Left kidney (tissue), 2 donors: ENCODE data around the gene CERS6. TPM values are rescaled to one million over a fixed set of nuclear protein-coding genes. Genes with fewer than 3 reads are reported as not detected.

ENCODE experiments used
- DNase-seq: peaks from one replicate; pipeline ENCODE4 v3.0.0-alpha.2; 2013
- polyA plus RNA-seq: library from polyadenylated mRNA; unstranded; fragments of 120-200 nt; gene quantifications from one replicate; pipeline ENCODE4 v1.2.1, GENCODE V29; 2013; ENCODE audit not compliant: insufficient read length

The CERS6 gene
- polyA plus RNA-seq, 1 donor = 51.1 TPM

DNA sequence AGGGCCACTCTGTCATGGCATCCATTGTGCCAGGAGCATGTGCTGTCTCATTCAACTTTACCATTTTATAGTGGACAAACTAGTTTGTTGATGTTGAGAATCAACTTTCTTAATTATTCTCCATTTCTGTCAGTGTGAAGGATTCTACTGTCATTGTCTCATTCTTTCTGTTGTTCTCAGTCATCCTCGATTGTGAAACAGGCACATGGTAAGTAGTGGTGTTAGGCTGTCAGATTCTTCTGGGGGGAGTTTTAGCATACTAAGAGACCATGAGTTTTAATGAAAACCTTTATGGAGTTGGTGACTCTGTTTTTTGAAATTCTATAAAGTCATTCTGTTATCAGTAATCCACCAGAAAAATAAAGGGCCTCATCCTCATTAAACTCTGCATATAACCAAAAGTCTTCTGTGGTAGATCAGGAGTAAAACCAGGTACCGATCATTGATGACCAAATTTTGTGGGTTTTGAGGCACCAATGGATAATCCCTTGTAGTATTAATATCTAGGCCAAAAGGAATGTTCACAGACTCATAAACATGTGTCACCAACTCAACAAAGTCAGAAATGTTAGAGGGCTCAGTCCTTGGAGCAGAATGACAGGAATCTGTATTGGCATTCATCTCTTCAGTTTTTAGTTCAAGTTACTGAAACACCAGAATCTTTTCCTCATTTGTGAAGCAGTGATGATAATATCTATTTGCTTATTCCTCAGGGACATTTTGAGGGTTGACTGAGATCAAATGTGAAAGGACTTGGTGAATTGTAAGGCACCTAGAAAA lies 73.2 kb downstream of the CERS6 start:
- DNase-seq = no peak

DNA sequence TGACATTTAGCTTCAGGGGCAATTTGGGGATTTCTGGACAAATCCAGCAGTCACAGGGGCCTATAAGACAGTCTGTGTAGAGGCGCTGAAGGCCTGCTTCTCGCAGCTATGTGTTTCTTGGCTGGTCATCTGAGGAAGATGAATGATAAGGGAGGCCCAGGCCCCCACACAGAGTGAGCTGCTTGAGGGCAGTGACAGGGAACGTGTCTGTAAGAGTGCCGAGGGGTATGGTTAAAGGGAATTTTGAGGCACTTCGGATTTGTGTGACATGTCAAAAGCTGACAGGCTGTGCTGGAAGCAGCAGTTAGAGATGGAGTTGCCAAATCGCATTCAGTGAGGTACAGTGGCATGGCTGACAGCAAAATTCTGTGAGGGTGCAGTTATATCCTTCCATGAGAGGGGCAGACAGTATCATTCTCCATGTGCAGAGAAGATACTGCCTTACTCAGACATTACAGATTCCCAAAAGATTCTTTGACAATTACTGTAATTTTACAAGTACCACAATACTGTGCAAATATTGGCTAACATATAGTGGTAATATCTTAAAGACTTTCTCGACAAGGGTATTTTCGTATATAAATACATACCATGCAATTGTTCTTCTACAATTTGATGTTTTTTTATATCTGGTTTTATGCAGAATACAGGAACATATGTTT lies 74.0 kb downstream of the CERS6 start:
- no peak for DNase-seq

- no peak for DNase-seq
Measured at GRCh38 chr2:168530982-168531622, 75.0 kb downstream of the CERS6 start.

DNA sequence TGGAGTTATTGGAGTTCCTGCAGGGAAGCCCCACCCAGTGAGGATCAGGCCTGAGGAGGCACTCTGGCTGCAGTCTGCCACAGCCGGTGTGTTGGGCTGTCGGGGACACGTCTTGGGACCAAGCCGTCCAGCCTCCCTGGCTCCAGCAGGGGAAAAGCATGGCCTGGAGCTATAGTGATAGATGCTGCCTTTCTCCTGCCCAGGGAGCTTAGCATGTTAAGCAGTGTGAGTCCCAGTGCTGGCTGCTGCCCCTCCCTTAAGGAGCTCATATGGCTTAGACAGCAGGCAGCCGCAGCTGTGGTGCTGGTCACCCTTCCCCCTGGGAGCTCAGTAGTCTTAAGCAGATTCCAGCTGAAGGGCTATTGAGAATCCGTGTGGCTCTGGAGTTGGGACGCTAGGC lies 78.9 kb downstream of the CERS6 start:
- no peak for DNase-seq

DNA sequence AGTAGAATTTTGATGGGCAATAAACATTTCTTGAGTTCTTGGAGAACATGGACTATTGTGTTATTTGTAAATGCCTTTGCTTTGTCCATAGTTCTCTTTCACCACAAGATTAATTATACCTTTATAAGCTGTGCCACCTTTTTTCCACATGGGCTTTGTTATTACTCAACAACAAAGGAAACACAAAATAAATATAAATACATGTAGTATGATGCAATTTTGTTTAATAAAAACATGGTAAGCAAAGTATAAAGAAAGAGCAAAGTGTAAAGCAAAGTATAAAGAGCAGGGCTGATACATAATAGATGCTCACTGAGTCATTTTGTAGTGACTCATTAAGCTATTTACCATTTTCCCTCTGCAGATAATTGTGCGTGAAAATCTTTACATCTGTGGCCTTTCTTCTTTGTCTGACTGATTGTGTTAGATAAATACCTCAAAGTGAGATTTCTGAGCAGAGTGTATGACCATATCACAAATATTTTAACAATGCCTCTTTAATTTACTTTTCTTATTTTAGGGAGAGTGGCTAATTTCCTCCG lies 80.9 kb downstream of the CERS6 start:
- no peak for DNase-seq

- DNase-seq = no peak
Measured at GRCh38 chr2:168538133-168538532, 82.1 kb downstream of the CERS6 start.

DNA sequence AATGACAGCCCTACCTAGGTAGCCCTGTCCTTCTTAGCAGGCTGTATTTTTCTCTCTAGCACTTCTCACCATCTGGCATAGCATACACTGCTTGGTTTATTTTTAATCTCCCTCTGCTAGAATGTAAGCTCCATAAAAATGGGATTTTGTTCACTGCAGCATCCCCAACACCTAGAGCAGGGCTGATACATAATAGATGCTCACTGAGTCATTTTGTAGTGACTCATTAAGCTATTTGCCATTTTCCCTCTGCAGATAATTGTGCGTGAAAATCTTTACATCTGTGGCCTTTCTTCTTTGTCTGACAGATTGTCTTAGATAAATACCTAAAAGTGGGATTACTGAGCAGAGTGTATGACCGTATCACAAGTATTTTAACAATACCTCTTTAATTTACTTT lies 82.5 kb downstream of the CERS6 start:
- DNase-seq = no peak

GRCh38 chr2:168539945-168540344 lies 83.9 kb downstream of the CERS6 start:
- DNase-seq = no peak

DNA sequence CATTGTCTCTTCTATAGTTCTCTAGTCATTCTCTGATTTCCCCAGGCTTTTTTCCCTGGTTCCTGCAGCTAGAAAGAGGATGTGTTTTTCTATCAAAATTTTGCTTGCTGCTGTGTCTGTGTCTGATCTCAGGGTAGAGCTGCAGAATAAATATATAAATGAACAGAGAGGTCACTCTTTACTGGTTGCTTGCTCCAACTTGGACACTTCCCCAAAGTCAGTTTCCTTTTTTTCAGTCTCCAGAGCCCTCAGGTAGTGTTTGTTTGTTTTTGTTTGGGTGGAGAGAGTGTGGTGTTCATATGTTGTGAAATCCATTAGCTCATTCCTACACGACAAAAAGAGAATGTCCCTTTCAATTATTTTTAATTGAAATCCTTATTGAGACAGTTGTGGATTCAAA lies 85.8 kb downstream of the CERS6 start:
- no peak for DNase-seq

DNA sequence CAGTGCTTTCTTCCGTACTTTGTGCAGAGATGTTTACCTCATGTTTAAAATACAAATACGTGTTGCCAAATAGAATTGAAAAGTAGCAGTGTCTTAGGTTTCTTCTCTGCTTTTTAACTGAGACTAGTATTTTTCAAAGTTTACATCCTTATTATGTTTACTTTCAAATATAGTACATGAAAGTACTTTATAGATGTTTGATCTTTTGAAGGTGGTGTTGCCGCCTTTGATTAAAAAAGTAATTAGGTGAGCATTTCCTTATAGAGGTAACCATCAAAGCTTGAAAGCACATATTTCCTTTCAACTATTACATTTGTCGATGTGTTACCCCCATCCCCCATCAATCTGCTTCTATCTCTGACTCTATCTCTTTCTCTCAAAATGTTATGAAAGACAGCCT lies 87.0 kb downstream of the CERS6 start:
- DNase-seq = no peak

DNA sequence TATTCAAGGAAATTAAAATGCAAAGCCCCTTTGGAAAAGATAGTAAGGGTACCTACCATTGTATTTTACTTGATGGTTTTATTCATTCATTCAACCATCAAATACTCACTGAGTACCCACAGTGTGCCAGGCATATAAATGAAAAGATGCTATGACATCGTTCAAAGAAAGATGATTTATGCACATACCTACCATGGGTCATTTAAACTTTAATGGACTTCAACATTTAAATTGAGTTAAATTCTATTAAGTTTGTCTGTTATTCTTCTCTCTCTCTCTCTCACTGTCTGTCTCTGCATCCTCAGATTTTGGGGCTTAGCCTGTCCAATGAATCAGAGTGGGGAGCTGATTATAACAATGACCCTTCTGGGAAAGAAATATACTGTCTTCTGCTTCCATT lies 87.9 kb downstream of the CERS6 start:
- no peak for DNase-seq

DNA sequence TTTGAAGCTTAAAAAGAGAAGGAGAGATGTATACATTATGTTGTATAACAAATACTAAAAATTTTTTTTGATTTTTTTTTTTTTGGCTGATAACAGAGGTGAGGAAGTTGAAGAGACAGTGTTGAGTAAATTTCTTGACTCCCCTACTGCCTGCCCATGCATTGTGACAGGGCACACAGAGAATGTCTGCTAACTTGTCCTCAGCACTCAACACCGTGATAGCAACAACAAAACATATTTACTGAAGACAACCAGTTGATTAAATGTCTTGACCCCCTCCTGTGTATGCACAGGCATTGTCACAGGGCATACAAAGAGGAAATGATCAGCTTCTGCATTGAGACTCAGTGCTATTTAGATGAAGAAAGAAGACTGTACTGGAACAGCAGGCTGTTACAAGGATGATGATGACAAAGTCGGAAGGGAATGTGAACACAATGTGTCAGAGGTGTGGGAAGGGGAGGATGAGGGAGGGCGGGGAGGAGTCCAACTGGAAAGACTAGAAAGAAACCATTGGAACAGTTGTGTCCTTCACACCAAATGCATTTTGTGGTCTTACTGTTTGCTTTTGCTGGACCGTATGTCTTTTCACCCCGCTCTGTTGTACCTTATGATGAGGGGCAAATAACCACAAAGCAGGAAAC lies 89.5 kb downstream of the CERS6 start:
- no peak for DNase-seq

DNA sequence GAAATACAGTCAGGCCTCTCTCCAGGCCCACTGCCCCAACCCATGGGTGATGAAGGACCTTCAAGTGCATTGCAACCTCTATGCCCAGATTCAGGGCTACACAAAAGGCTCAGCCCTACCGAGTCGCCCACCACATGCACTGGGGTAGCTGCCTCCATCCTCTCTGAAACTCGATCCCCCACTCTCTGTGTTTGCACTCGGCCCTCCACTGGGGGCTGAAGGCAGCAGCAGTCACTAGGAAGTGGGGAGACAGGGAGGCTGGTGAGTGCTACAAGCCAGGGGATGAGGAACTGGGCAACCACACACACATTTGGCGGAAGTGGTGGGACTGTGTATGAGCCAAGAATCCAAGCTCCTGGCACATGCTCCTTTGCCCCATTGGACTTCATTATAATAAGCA lies 94.6 kb downstream of the CERS6 start:
- DNase-seq = no peak

DNA sequence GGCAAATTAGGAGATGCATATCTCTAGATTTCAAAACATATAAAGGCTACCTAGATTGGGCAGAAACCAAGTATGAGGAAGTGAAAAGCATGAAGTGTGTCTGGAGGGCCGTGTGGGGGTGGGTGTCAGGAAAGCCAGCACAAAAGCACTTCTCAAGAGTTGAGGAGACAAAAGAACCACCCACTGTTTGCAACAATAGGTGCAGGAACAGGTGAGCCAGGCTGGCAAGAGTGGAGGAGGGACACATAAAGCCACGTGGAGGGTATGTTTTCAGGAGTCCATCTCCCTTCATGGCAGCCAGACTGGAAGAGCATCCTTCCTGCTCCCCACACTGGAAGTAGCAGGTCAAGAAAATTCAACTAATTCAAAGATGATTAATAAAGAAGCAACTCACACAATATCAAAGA lies 96.4 kb downstream of the CERS6 start:
- no peak for DNase-seq

GRCh38 chr2:168555283-168555682 lies 99.2 kb downstream of the CERS6 start:
- DNase-seq = no peak

GRCh38 chr2:168559187-168559586 lies 103.1 kb downstream of the CERS6 start:
- DNase-seq = no peak

DNA sequence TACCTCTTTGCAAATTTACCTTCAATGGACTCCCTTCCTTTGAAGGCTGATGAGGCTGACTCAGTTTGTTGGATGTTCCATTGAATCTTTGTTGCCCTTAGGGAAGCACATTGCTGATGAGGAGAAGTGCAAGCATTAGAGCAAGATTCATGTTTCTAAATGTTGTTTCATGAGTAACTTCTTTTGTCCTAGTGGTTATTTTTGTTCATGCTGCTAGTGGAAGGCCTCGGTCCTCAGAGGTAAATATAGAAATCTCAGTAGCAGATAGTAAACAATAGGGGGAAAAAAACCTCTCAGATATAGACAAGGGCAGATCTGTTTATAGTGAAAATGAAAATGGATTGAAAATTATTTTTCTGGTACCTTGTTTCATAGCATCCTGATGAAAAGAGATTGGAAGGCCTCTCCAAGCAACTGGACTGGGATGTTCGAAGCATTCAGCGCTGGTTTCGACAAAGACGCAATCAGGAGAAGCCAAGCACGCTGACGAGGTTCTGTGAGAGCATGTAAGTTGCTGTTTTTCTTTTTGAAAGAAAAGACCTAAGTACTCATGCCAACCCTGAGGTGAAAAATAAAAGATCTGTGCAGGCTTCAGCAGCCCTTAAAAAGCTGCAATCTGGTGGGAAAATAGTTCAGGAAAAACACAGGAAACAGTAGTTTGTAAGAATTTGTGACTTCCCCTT lies 104.9 kb downstream of the CERS6 start:
- DNase-seq = no peak

DNA sequence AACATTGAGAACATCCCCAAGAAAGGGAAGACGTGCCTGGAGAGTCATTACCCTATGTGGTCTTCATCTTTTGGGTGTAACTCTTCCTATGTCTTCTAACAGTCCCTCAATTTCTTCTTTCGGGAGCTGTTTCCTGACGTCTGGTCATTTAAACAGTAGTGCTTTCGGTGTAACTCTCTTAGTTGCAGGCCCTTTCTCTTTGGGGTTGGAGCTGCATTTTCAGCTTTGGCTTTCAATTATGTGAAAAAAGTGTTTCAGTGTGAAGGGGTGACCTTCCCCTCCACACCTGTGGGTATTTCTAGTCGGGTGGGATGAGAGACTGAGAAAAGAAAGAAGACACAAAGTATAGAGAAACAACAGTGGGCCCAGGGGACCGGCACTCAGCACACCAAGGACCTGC lies 105.9 kb downstream of the CERS6 start:
- no peak for DNase-seq

DNA sequence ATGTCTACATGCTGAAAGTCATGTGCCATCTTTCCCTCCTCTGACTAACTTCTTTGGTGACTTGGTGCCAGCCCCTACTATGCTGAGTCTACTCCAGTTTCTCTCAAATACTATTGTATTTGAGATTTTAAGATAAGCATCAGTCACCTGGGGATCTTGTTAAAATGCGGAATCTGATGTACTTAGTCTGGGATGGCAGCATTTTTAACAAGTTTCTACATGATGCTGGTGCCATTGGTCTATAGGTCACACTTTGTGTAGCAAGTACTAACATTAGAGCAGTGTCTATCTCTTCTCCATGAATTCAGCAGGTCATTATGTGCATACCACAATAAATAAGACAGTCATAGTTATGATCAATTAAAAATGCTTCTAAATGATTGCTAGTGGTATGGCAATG lies 106.9 kb downstream of the CERS6 start:
- DNase-seq = no peak

DNA sequence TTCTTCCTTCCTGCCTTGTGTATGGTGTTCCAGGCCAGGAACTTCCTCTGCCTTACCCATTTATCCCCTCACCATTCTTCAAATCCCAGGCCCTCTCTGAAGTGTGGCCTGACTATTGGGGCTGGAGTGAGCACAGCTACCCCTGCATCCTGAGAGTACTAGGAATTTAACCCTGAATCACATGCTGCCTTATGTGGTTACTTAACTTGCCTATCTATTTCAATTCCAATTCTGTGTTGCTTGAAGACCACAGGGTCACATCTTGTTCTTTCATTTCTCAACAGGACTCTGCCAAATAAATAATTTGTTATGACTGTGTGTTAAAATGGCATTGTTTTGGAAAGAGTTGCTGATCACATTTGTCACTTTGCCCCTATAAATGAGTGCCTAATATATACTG lies 108.6 kb downstream of the CERS6 start:
- DNase-seq = no peak

DNA sequence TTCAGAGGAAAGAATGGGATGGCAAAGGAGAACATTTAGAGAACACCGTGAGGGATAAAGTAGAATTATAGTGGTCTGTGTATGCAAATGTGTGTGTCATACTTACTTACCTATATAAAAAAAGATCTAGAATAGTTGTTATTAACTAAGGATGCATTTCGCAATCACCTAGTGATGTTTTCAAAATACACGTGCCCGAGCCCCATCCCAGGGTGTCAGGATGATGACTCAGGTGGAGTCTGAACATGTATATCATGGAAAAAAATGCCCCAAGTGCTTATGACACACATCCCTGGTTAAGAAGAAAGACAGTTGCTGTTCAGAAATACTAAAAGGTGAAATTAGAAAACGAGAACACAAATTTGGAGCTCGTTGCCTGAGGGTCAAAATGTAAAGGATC lies 109.0 kb downstream of the CERS6 start:
- no peak for DNase-seq

- no peak for DNase-seq
Measured at GRCh38 chr2:168565512-168565911, 109.4 kb downstream of the CERS6 start.
